IPS-18a (cell line): ENCODE data around the gene RHEB.
"Not testable (repeated sequence)": the region's sequence is repeated elsewhere in the genome, so short reads cannot be mapped to it uniquely, and the experiment has no call there.

Source experiments
- H3K27ac ChIP-seq: one replicate; pipeline ENCODE4 v1.5.1; 2013; ENCODE audit warnings: low read length
- H3K27me3 ChIP-seq: one replicate; pipeline ENCODE4 v1.6.1; 2013; ENCODE audit warnings: mild to moderate bottlenecking, low read length; ENCODE audit not compliant: control insufficient read depth, insufficient read depth
- H3K36me3 ChIP-seq: one replicate; pipeline ENCODE4 v1.6.1; 2013; ENCODE audit warnings: low read depth, low read length; ENCODE audit not compliant: control insufficient read depth
- H3K4me1 ChIP-seq: one replicate; pipeline ENCODE4 v1.6.1; 2013; ENCODE audit warnings: low read depth, low read length; ENCODE audit not compliant: control insufficient read depth
- H3K4me3 ChIP-seq: one replicate; pipeline ENCODE4 v1.5.1; 2013; ENCODE audit warnings: low read length
- H3K9ac ChIP-seq: one replicate; pipeline ENCODE4 v1.6.1; 2013; ENCODE audit warnings: mild to moderate bottlenecking, low read length, moderate library complexity
- H3K9me3 ChIP-seq: one replicate; pipeline ENCODE4 v1.6.1; 2013; ENCODE audit warnings: low read depth, low read length; ENCODE audit not compliant: control insufficient read depth

Gene RHEB

DNA sequence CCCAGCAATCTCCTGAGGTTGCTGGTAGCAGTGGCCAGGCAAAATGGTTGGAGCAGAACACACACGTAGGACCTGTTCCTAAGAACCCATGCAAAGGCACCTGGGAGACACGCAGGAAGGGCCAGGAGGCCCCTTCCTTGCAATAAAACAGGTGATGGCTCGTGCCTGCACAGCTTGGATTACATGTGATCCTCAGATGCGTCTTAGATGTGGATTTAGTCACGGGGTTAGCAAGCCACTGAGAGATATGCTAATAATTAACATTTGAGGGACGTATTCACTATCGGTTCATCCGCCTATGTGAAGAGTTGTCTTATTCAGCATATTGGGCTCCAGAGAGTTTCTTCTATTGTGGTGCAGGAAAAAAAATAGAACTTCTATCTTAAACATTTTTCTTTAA, 4.6 kb upstream of the RHEB start:
- H3K4me1 ChIP-seq = no peaks in the 10 kb centered on the region
- no peak overlapping the region for H3K4me3 ChIP-seq
- no peaks in the 10 kb centered on the region for H3K9me3 ChIP-seq
- no peaks in the 10 kb centered on the region for H3K27me3 ChIP-seq
- no peak overlapping the region for H3K27ac ChIP-seq
- no peak overlapping the region for H3K9ac ChIP-seq
- no peaks in the 10 kb centered on the region for H3K36me3 ChIP-seq

DNA sequence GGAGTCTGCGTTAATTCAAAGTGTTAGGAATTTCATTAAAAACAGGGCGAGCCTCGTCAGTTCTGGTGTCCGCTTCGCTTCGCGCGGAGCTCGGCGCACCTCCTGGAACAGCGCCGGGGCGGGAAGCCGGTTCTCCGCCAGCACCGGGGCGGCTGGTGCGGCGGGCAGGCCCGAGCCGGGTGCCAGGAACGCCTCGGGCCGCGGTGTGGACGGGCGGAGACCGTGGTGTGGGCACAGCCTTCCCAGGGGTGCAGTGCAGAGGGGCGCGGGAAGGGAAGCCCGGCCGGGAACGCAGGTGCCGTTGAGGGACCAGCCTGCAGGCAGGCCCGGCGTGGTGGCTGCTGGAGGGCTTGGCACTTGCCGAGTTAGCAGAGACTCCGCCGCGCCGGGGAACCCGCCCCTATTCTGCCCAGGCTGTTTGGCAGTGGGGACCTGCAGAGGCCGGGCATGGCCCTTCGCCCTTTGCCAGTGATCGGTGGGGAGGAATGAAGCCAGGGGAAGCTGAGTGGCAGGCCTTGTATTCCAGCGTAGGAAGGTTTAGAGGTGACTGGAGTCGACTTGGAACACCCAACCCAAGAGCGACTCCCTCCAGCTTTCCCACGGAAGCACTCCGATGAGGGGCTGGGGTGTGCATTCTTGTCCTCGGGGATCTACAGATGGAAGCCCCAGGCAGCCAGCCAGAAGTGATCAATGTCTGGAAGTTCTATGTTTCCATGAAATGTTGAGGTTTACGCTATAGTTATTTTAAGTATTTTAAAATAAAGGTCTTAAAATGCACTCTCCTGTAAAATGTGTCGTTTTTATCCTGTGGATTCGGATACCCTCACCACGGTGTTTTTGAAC, 945 bp upstream of the RHEB start:
- no peak overlapping the region for H3K9ac ChIP-seq
- peaks cover 4% of the 10 kb centered on the region for H3K4me1 ChIP-seq
- H3K9me3 ChIP-seq = no peaks in the 10 kb centered on the region
- H3K36me3 ChIP-seq = no peaks in the 10 kb centered on the region
- H3K27ac ChIP-seq = no peak overlapping the region
- no peaks in the 10 kb centered on the region for H3K27me3 ChIP-seq
- H3K4me3 ChIP-seq = no peak overlapping the region

DNA sequence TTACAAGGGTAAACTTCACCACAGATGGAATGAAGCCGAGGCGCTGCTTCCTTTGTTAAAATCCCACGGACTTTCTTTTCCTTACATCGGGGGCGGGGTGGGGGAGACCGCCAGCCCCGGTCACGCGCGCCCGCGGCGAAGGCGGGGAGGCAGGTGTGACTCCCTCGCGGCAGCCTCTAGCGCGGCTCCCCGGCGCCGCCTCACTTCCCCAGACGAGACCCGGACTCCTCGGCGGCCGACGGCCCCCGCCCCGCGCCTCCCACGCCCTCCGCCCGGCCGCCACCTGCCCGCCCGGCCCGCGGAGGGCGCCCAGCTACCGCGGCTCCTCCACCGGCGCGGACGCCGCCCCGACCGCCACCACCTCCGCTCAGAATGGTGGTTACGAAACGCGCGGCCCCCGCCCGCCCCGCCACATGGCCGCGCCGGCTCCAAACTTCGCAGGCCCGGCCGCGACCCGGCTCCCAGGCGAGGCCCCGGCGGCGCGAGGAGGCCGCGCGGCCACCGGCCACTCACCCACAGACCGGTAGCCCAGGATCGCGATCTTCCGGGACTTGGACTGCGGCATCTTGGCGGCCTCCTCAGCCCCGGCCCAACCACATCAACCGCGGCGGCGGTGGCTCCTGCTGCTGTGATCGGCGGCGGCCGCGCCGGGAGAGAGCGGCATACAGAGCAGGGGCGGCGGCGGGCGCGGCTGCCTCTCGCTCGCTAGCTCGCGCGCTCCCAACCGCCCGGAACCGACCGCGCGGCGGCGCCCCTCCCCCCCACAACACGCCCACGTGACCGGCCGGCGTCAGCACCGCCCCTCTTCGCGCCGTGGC, 539 bp downstream of the RHEB start:
- not testable (repeated sequence) for H3K36me3 ChIP-seq, H3K27me3 ChIP-seq, H3K9me3 ChIP-seq, H3K4me1 ChIP-seq
- Histone ChIP-seq H3K4me3 (peak overlapping the region; percentile 82), H3K27ac (peak overlapping the region; percentile 32), H3K9ac (peak overlapping the region; percentile 82)

DNA sequence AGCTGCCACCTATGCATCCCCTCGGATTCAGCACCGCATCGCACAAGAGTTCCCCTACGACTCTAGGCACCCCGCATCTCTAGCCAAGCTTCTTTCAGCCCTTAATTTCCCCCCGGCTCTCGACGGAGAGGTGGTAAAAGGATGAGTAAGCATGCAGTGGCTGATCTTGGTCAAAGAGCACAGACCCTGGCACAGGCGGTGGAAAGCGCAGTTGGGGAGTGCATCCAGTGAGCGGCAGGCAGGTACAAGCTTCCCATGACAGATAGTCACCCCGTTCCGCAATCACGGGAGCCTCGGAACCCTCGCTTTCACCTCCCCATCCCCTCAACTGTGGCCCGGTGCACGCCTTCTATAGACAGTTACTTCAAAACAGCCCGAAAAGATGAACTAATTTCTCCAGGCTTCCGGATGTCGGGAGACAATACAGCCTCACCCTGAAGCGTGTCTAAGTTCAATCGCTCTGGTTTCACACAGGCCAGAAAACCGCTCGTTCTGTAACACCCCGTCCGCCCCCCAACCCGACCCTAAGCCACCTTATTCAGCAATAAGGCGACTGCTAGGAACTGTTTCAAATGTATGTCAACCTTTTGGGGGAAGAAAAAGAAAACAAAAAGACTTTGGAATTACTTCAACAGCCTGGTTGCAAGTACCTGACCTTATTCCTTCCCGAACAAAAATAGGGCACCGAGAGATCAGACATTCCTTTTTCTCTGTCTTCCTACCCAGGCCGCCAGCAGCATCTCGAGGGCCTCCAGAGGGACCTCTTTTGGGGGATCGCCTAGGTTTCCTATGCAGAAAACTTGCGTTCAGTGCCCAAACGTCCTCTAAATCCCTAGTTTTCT, 1.4 kb downstream of the RHEB start:
- peak overlapping the region; percentile 82 for H3K4me3 ChIP-seq
- peaks cover 4% of the 10 kb centered on the region for H3K4me1 ChIP-seq
- H3K9me3 ChIP-seq = no peaks in the 10 kb centered on the region
- peak overlapping the region; percentile 82 for H3K9ac ChIP-seq
- H3K27me3 ChIP-seq = no peaks in the 10 kb centered on the region
- no peaks in the 10 kb centered on the region for H3K36me3 ChIP-seq
- peak overlapping the region; percentile 32 for H3K27ac ChIP-seq

DNA sequence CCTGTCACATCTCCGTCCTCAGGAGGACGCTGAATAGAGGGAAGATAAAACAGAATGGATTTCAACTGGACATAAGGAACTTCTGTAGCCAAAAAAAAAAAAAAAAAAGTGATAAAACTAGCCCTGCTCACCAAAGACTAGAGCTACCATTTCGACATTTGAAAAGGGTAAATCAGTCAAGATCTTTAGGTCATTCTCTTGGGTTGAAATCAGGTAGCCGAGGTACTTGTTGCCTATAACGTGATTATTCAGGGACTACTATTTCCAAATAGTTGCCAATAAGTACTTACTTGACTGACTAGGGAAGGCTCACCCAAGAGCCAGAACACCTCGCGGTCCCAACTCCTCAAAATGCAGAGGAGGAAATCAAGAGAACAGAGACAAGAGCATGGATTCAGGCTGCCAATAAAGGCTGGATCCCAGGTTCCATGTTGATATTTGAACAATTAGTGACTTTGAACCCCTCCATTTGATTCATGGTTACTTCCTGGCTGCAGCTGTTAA, 2.0 kb downstream of the RHEB start:
- Histone ChIP-seq H3K4me1 (peaks cover 4% of the 10 kb centered on the region), H3K9me3 (no peaks in the 10 kb centered on the region), H3K27ac (no peak overlapping the region), H3K4me3 (peak overlapping the region; percentile 82), H3K27me3 (no peaks in the 10 kb centered on the region), H3K36me3 (no peaks in the 10 kb centered on the region), H3K9ac (peak overlapping the region; percentile 10)

DNA sequence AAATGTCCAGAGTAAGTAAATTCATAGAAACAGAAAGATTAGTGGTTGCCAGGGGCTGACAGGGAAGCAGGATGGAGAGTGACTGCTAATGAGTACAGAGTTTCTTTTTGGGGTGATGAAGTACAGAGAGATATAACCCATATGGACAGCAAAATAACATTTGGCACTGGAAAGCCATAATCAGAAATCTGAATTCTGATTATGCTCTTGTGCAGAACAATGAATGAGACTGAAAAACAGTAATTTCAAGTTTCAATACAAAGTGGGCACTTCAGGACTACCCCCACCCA, 4.5 kb downstream of the RHEB start:
- H3K9me3 ChIP-seq = no peaks in the 10 kb centered on the region
- H3K36me3 ChIP-seq = no peaks in the 10 kb centered on the region
- H3K4me1 ChIP-seq = peaks cover 4% of the 10 kb centered on the region
- no peaks in the 10 kb centered on the region for H3K27me3 ChIP-seq
- no peak overlapping the region for H3K4me3 ChIP-seq
- H3K9ac ChIP-seq = no peak overlapping the region
- H3K27ac ChIP-seq = no peak overlapping the region

DNA sequence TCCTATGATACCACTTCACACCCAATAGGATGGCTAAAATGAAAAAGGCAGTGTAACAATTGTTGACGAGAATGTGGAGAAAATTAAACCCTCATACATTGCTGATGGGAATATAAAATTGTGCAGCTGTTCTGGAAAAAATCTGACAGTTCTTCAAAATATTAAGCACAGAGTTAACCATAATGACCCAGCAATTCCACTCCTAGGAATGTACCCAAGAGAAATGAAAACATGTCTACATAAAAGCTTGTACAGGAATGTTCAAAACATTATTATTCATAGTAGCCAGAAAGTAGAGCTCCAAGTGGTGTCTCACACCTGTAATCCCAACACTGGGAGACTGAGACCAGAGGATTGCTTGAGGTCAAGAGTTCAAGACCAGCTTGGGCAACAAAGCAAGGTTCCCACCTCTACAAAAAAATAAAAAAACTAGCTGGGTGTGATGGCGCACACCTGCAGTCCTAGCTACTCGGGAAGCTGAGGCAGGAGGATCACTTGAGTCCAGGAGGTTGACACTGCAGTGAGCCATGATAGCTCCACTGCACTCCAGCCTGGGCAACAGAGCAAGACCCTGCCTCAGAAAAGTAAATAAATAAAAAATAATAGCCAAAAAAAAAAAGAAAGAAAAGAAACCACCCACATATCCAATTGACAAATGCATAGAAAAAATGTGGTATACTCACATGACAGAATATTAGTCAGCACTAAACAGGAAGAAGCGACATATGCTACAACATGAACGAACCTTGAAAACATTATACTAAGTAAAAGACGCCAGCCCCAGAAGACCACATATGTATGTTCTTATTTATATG, 5.0 kb downstream of the RHEB start:
- Histone ChIP-seq H3K9me3 (no peaks in the 10 kb centered on the region), H3K27me3 (no peaks in the 10 kb centered on the region), H3K9ac (no peak overlapping the region), H3K36me3 (no peaks in the 10 kb centered on the region), H3K27ac (no peak overlapping the region), H3K4me3 (no peak overlapping the region), H3K4me1 (peaks cover 4% of the 10 kb centered on the region)

DNA sequence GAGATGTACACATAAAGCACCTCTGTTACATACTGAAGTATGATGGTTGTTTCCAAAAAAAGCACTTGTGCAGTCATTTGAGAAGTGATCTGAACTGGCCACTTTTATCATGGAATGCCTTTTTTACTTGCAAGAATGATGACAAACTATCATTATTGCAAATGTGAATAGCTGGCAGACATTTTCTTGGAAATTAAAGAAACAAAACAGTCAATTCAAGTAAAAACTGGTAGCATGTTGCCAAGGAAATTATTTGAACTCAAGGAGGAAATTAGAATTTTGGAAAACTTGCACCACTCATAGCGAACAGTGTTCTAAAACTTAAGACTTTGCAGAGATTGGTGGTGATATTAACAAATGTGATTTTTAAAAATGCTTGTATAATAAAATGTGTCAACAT, 6.6 kb downstream of the RHEB start:
- no peaks in the 10 kb centered on the region for H3K36me3 ChIP-seq
- H3K27me3 ChIP-seq = no peaks in the 10 kb centered on the region
- H3K9ac ChIP-seq = no peak overlapping the region
- H3K4me1 ChIP-seq = peaks cover 7% of the 10 kb centered on the region
- no peak overlapping the region for H3K4me3 ChIP-seq
- H3K9me3 ChIP-seq = no peaks in the 10 kb centered on the region
- no peak overlapping the region for H3K27ac ChIP-seq

DNA sequence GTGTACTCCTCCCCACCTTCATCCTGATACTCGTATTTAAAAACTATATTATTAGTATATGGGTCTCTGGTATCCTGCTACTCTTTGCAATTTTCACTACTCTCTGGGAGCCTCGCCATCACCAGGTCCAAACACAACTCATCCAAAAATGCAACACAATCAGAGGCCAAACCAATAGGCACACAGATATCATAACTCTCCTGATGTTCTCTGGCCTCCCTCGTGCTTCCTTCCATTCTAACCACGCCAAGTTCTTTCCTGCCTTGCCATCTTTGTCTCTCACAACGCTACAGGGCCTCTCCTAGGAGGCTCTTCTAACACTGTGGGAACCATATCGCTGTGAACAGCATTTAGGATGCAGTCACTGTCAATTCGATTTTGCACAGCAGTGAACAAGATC, 7.3 kb downstream of the RHEB start:
- H3K27me3 ChIP-seq = no peaks in the 10 kb centered on the region
- H3K4me1 ChIP-seq = peaks cover 11% of the 10 kb centered on the region
- H3K9ac ChIP-seq = no peak overlapping the region
- no peak overlapping the region for H3K27ac ChIP-seq
- no peaks in the 10 kb centered on the region for H3K9me3 ChIP-seq
- H3K4me3 ChIP-seq = no peak overlapping the region
- H3K36me3 ChIP-seq = no peaks in the 10 kb centered on the region

DNA sequence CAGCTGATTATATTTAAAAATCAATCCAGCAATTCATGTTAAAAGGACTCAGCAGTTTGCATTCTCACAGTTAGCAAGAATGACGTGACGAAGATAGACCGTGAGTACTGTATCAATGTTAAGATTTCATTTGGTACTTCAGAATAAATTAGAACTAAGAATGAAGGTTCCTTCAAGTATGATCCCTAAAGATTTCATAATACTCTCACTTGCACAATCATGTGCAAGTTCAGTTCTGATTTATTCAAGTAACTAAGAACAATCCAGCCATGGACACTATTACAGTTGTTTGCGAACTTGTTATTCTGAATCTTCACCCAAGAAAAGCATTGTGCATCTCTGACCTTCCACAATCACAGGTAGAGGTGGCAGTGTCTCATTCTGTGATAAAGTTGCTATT, 7.7 kb downstream of the RHEB start:
- H3K36me3 ChIP-seq = no peaks in the 10 kb centered on the region
- H3K9me3 ChIP-seq = no peaks in the 10 kb centered on the region
- H3K4me3 ChIP-seq = no peak overlapping the region
- H3K4me1 ChIP-seq = peaks cover 15% of the 10 kb centered on the region
- no peak overlapping the region for H3K27ac ChIP-seq
- H3K27me3 ChIP-seq = no peaks in the 10 kb centered on the region
- no peak overlapping the region for H3K9ac ChIP-seq

DNA sequence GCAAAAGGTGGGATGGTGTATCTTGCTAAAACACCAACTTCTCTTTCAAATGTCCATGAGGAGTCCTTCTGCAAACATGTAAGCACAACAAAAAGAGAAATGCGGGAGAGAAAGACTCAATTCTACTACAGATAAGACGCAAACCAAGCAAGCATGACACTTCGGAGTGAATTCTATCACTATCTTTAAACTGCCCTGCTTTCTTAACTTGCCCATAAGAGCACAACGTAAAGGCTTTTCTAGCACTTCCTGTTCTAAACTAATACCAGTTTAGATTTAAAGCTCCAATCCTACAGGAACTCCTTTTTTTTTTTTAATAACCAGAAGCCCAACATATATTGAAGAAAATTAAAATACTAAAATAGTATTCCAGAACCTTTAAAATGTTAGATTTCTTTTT, 8.4 kb downstream of the RHEB start:
- Histone ChIP-seq H3K27ac (no peak overlapping the region), H3K27me3 (no peaks in the 10 kb centered on the region), H3K36me3 (no peaks in the 10 kb centered on the region), H3K4me1 (peaks cover 19% of the 10 kb centered on the region), H3K9ac (no peak overlapping the region), H3K9me3 (no peaks in the 10 kb centered on the region), H3K4me3 (no peak overlapping the region)
